Measurements from ENCODE around the gene CCDC154. TPM values are rescaled to one million over a fixed set of nuclear protein-coding genes. Genes with fewer than 3 reads are reported as not detected.
"Not testable (repeated sequence)": the region's sequence is repeated elsewhere in the genome, so short reads cannot be mapped to it uniquely, and the experiment has no call there.

Gene CCDC154
- polyA plus RNA-seq, 1 experiment, result 0.02 TPM

DNA sequence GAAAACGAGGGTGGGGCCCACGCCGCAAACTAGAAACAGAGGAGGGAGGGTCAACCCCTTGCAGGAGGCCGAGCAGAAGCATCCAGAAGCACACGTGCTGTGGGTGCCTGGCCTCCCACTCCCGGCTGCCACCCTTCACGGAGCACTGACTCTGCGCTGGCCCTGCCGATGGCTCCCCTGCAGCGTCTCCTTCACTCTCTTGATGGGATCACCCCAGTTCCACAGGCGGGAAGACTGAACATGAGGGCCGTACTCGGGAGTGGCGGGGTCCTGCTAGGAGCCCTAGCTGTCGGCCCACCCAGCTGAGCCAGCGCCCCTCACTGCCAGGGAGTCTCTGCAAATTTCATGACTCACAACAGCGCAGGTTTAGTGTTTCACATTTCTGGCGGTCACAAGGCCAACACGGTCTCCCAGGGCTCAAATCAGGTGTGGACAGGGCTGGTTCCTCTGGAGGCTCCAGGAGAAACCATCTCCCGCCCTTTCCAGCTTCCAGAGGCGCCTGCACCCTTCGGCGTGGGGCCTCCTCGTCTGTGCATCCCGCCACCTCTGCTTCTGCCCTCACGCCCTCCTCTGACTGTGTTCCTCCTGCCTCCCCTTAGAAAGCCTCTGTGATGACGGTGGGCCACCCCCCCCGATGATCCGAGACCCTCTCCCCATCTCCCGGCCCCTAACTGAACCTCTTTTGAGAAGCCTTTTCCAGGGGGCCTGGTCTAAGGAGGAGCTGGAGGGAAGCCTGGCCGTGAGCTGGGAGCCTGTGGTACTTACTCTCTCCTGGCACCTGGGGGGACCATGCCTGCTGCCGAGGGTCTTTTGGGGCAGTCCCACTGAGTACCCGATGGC is 42.4 kb upstream of the CCDC154 start:
- CTCF ChIA-PET, result no interaction called here
- POLR2A ChIA-PET, result no interaction called here
- TF ChIP-seq, protein P1, sequence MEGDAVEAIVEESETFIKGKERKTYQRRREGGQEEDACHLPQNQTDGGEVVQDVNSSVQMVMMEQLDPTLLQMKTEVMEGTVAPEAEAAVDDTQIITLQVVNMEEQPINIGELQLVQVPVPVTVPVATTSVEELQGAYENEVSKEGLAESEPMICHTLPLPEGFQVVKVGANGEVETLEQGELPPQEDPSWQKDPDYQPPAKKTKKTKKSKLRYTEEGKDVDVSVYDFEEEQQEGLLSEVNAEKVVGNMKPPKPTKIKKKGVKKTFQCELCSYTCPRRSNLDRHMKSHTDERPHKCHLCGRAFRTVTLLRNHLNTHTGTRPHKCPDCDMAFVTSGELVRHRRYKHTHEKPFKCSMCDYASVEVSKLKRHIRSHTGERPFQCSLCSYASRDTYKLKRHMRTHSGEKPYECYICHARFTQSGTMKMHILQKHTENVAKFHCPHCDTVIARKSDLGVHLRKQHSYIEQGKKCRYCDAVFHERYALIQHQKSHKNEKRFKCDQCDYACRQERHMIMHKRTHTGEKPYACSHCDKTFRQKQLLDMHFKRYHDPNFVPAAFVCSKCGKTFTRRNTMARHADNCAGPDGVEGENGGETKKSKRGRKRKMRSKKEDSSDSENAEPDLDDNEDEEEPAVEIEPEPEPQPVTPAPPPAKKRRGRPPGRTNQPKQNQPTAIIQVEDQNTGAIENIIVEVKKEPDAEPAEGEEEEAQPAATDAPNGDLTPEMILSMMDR (IDR thresholded peaks at IDR 0.05; ENCODE audit: low read depth, low read length), result no peak
- Histone ChIP-seq H3K4me3 (ENCODE audit: low read depth, low read length) (no peak overlapping the region), H3K27ac (ENCODE audit: low read depth, low read length) (no peak overlapping the region), H3K9me3 (ENCODE audit: control insufficient read depth, insufficient read depth, low read length) (peaks cover 7% of the 10 kb centered on the region; the same call in 1 of the 2 replicates), H3K27me3 (ENCODE audit: control insufficient read depth, insufficient read depth, low read length) (peaks cover 4% of the 10 kb centered on the region)
- DNase-seq (ENCODE audit: low read depth, low spot score), result no peak

DNA sequence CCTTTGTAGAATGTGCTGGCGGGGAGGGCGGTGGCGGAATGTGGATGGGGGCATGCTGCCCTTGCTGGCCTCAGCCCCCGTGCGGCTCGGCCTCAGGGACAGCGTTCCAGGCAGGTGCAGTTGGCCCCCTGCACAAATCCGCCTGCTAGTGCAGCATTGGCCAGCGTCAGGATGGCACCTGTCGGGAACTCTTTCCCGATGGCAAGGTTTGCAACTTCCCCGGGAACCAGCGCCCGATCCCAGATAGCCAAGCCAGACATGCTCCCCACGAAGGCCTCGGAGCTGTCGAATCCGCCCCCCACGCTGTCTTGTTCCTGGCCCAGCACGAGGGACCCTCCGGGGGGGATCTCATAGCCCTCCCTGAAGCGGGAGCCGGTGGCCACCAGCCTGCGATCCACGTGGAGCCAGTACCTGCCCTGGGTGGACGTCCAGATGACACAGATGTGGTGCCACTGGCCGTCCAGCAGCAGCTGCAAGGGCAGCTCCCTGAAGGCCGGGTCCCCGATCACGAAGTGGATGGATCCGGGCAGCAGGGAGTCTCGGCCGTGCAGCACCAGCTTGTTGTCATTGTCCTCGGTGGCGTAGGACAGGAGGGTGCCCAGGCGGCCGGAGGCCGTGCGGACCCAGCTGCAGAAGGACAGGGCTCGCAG is 41.6 kb upstream of the CCDC154 start:
- Histone ChIP-seq H3K4me3 (ENCODE audit: low read depth, low read length) (no peak overlapping the region), H3K9me3 (ENCODE audit: control insufficient read depth, insufficient read depth, low read length) (peaks cover 7% of the 10 kb centered on the region; the same call in 1 of the 2 replicates), H3K27me3 (ENCODE audit: control insufficient read depth, insufficient read depth, low read length) (peaks cover 4% of the 10 kb centered on the region), H3K27ac (ENCODE audit: low read depth, low read length) (no peak overlapping the region)
- TF ChIP-seq, protein P1 (IDR thresholded peaks at IDR 0.05; ENCODE audit: low read depth, low read length), result no peak
- ChIA-PET CTCF (no interaction called here), POLR2A (interaction anchor here (0.6 kb wide), 1 partner anchor 24 kb away, joined by 5 read pairs; no protein-coding TSS in a partner anchor)
- DNase-seq (ENCODE audit: low read depth, low spot score), result no peak

DNA sequence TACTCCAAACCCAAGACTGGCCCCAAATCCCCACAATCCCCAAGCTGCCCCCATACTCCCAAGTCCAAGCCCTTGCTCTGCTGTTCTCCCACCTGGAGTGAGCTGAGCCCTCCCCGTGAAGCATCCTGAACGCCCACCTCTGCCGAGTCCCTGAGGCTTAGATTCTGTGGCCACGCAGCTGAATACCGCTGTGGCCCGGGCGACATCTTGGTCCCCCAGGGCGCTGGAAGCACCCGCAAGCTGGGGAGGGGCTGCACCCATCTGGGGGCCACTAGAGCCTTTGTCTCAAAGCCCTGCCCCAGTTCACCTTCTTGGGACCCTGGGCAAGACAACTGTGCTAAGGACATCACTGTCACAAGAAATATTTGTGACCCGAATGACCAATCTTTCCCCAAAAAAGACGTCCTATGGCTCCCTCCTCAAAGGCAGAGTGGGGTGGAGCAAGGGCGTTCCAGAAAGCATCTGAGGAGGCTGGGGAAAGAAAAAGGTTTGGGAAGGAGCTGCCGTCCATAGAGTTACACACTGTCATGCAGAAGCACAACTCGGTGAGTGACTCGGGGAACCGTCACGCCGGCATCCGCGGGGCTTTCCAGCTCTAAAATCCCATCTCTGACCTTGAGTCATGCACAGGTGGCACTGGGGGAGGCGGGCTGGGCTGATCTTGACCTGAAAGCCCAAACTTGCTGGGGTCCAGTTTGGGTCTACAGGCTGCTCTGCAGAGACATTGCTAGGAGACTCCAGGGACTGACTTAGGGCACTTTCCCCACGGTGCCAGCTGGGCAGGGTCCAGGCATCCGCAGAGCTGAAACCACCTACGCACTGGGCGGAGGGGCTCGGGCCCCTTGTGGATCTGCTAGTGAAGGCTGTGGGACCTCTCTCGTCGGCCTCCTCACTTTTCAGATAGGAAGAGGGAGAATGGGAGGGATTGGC is 37.8 kb upstream of the CCDC154 start:
- no peak overlapping the region for H3K27ac ChIP-seq (ENCODE audit: low read depth, low read length)
- peaks cover 4% of the 10 kb centered on the region for H3K27me3 ChIP-seq (ENCODE audit: control insufficient read depth, insufficient read depth, low read length)
- ChIA-PET CTCF (no interaction called here), POLR2A (no interaction called here)
- TF ChIP-seq, protein P1 (IDR thresholded peaks at IDR 0.05; ENCODE audit: low read depth, low read length), result no peak
- H3K4me3 ChIP-seq (ENCODE audit: low read depth, low read length), result no peak overlapping the region
- H3K9me3 ChIP-seq (ENCODE audit: control insufficient read depth, insufficient read depth, low read length), result peaks cover 12% of the 10 kb centered on the region
- no peak for DNase-seq (ENCODE audit: low read depth, low spot score)

GRCh38 chr16:1478937-1479336 is 34.6 kb upstream of the CCDC154 start:
- POLR2A ChIA-PET, result not testable (repeated sequence)

DNA sequence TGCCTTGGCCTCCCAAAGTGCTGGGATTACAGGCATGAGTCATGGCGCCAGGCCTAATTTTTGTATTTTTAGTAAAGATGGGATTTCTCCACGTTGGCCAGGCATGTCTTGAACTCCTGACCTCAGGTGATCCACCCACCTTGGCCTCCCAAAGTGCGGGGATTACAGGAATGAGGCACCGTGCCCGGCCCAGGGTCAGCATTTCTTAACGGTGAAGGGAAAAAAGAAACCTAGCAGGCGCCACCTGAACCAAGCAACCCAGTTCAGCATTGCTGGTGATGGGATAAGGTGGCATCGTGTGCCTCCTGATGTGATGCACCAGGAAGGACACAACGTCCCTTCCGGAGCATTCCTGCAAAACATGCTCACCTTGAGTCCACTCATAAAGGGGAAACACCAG is 32.7 kb upstream of the CCDC154 start:
- POLR2A ChIA-PET, result no interaction called here
- Histone ChIP-seq H3K27ac (ENCODE audit: low read depth, low read length) (no peak overlapping the region), H3K9me3 (ENCODE audit: control insufficient read depth, insufficient read depth, low read length) (peaks cover 8% of the 10 kb centered on the region), H3K27me3 (ENCODE audit: control insufficient read depth, insufficient read depth, low read length) (no peaks in the 10 kb centered on the region), H3K4me3 (ENCODE audit: low read depth, low read length) (no peak overlapping the region)
- no peak for DNase-seq (ENCODE audit: low read depth, low spot score)
- TF ChIP-seq, protein P1 (IDR thresholded peaks at IDR 0.05; ENCODE audit: low read depth, low read length), result no peak
- CTCF ChIA-PET, result no interaction called here

More at GRCh38 chr16:1478937-1479336, 34.6 kb upstream of the CCDC154 start:
- H3K27me3 ChIP-seq (ENCODE audit: control insufficient read depth, insufficient read depth, low read length); CTCF ChIA-PET; H3K27ac ChIP-seq (ENCODE audit: low read depth, low read length); H3K4me3 ChIP-seq (ENCODE audit: low read depth, low read length); DNase-seq (ENCODE audit: low read depth, low spot score); H3K9me3 ChIP-seq (ENCODE audit: control insufficient read depth, insufficient read depth, low read length): not testable (repeated sequence)

All from AG04450 (cell line).